Upper lobe of left lung (tissue), 4 donors: Measurements from ENCODE around the gene ALG13.

ENCODE experiments used
- CTCF ChIP-seq, 6 experiments: fragments of 450-650 bp in 4 of 6; fragments of 200-600 bp in 2 of 6; sonication (generic) in 2 of 6; IDR thresholded peaks; one replicate each; pipeline ENCODE4 v1.5.1; 2016 to 2019; ENCODE audit warnings: antibody characterized with exemption in 6 of 6
- EP300 ChIP-seq, 4 donors: sonication (generic); formaldehyde crosslinking; IDR thresholded peaks; one replicate each; pipeline ENCODE4 v1.5.1; 2017; ENCODE audit warnings: antibody characterized with exemption in 4 of 4, control low read depth in 2 of 4
- POLR2A ChIP-seq, 4 donors: fragments of 450-650 bp; IDR thresholded peaks; one replicate each; pipeline ENCODE4 v1.5.1; 2016 to 2017; ENCODE audit warnings: antibody characterized with exemption in 4 of 4, mild to moderate bottlenecking in 2 of 4
- POLR2AphosphoS5 ChIP-seq, 2 donors: sonication (generic); formaldehyde crosslinking; IDR thresholded peaks; one replicate each; pipeline ENCODE4 v1.5.1; 2017; ENCODE audit warnings: antibody characterized with exemption in 2 of 2

GRCh38 chrX:111652719-111653118, 28.3 kb upstream of the ALG13 start:
- TF ChIP-seq POLR2AphosphoS5 (IDR thresholded peaks at IDR 0.05) (no peak), CTCF (IDR thresholded peaks at IDR 0.05) (no peak), EP300 (IDR thresholded peaks at IDR 0.05) (no peak), POLR2A (IDR thresholded peaks at IDR 0.05) (no peak)
